Retinal pigment epithelial cell (primary cell): ENCODE results near the gene GNL3.
"Not testable (repeated sequence)": the region's sequence is repeated elsewhere in the genome, so short reads cannot be mapped to it uniquely, and the experiment has no call there.

Source experiments
- DNase-seq: peaks from one replicate; pipeline ENCODE4 v3.0.0-alpha.2; 2010; ENCODE audit warnings: low read depth
- H3K4me3 ChIP-seq: 2 replicates; pipeline ENCODE4 v1.5.1; 2011; ENCODE audit warnings: mild to moderate bottlenecking, low read length, control low read depth, moderate library complexity
- TF ChIP-seq, protein P1 (sequence below): conservative IDR thresholded peaks from 2 replicates; pipeline ENCODE4 v1.5.1; 2011; ENCODE audit warnings: low read depth, low read length, control low read depth, inconsistent platforms

Gene GNL3

DNA sequence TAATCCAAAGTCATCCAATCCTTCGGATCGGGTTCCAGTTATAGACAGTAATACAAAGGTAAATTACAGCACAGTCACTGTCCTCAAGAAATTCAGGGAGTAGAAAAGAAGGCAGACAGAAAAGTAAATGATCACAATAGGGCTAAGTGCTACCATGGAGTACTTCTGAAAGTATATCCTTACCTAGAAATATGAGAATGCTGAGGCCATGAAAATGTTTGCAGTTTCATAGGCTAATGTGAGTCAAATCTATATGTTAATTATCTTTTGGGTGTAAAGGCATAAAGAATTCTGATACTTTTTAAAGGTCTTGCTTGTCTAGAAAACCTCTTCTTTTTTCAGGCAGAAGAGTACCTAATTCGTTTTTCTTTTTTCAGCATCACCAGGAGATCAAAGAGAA lies 29.9 kb upstream of the GNL3 start:
- DNase-seq = no peak
- TF ChIP-seq, protein P1, sequence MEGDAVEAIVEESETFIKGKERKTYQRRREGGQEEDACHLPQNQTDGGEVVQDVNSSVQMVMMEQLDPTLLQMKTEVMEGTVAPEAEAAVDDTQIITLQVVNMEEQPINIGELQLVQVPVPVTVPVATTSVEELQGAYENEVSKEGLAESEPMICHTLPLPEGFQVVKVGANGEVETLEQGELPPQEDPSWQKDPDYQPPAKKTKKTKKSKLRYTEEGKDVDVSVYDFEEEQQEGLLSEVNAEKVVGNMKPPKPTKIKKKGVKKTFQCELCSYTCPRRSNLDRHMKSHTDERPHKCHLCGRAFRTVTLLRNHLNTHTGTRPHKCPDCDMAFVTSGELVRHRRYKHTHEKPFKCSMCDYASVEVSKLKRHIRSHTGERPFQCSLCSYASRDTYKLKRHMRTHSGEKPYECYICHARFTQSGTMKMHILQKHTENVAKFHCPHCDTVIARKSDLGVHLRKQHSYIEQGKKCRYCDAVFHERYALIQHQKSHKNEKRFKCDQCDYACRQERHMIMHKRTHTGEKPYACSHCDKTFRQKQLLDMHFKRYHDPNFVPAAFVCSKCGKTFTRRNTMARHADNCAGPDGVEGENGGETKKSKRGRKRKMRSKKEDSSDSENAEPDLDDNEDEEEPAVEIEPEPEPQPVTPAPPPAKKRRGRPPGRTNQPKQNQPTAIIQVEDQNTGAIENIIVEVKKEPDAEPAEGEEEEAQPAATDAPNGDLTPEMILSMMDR = no peak
- H3K4me3 ChIP-seq = no peak overlapping the region

- TF ChIP-seq, protein P1 = no peak
- DNase-seq = no peak
- no peak overlapping the region for H3K4me3 ChIP-seq
Measured at GRCh38 chr3:52660046-52660445, 25.8 kb upstream of the GNL3 start.

GRCh38 chr3:52663098-52663497 lies 22.7 kb upstream of the GNL3 start:
- H3K4me3 ChIP-seq = no peak overlapping the region
- DNase-seq = no peak
- TF ChIP-seq, protein P1 = no peak

DNA sequence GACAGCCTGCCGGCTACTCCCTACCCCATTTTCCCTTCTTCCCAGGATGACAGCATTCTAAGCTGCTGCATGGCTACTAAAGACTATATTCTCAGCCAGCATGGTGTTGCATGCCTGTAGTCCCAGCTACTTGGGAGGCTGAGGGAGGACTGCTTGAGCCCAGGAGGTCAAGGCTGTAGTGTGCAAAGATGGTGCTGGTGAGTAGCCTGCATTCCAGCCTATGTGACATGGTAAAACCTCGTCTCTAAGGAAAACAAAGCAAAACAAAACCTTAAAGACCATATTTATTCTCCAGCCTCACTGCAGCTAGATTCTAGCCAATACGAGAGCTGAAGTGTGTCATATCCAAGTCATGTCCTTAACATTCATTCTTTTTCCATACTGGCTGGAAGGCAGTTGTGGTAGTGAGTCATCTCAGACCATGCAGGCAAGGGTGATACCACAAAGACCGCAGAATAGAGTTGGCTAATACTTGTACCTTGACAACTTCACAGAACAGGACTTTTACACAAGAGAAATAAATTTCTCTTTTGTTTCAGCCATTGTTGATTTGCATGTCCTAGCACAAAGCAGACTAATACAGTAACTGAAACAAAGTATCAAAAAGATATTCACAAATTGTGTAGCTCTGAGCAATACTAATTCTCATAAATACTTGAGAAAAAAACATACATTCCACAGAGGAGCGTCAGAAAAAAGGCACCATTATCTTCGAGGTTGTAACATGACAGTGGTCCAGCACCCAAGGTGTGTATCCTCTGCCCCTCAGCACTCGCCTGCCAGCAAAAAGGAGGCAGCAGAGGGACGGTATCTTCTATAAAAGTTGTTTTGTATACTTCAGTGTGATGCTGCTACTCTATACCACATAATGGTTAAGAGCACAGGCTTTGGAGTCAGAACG lies 15.0 kb upstream of the GNL3 start:
- peak; percentile 99 for DNase-seq
- TF ChIP-seq, protein P1 = no peak
- H3K4me3 ChIP-seq = no peak overlapping the region

- DNase-seq = no peak
- TF ChIP-seq, protein P1 = no peak
- H3K4me3 ChIP-seq = no peak overlapping the region
Measured at GRCh38 chr3:52671676-52672075, 14.2 kb upstream of the GNL3 start.

GRCh38 chr3:52676201-52676600 lies 9.6 kb upstream of the GNL3 start:
- DNase-seq, H3K4me3 ChIP-seq: not testable (repeated sequence)

DNA sequence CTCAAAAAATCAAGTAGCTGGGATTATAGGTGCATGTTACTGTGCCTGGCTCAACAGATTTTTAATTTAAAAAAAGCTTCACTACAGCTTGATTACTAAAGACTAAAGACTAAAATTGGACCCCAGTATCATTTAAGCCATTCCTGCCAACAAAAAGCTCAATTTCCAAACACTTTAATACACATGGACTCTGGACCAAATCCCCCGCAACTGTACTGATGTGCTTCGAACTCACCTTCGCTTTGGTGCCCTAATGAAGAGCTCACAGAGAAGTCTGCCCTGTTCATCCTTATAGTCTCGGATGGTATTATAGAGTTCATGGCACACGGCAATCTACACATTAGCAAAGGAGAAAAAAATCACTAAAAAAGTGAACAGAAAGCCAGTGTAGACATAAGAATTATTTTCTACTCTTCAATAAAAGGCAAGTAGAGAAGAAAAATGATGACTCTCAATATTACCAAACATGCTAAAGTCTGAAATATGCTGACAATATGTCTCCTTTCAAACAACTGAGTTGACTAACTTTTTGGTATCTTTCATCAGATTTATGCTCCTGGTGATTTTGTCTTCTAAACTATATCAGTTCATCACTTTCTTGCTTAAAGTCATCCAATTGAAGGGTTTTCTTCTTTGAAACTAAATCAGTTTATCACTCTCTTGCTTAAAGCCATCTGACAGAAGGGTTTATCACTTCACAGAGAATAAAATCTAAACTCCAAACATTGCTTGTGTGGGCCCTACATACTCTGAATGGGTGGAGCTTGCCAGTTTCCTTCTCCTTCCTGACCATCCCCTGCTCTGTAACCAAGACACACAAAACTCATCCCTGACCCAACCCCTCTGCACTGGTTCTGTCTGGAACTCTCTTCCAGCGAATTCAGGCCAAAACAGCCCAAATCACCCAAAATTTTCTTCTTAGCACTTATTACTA lies 7.3 kb upstream of the GNL3 start:
- TF ChIP-seq, protein P1 = no peak
- DNase-seq = no peak
- H3K4me3 ChIP-seq = no peak overlapping the region
